ENCODE measurements around the gene RNF152.

RNF152 gene

DNA sequence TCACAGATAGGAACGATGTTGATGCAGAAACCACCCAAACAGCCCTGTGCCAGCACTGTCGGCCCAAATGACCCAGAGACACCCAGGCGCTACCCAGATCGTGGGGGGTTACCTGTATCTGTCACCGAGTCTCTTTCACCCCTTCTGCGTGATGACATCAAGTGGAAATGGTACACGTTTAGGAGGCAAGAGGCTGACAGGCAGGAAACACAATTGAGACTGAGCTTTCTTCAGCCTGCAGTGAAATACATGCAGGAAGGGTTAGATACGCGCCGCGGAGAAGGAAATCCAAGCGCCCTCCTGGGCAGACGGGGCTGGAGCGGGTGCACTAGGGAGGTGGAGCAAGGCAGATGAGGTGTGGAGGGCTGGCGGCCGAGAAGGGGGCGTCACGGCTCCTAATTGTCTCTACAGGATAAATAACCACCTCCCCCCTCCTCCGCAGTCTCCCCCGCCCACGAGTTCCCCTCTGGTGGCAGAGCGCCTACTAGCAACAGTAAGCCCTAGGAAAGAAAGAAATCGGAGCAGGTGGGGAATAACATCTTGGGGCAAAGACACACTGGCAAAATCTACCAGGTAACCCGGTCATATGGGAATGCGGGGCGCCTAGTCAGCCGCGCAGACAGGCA, at the start of gene RNF152:
TSS of gene RNF152 (minus strand) at position 325 of the 626 bp plus-strand sequence. CDS start 76,544 bp downstream, outside the sequence.
- DNase-seq, result no peak

GRCh38 chr18:61941948-61942471, 49.2 kb upstream of the RNF152 start:
- DNase-seq, result no peak

DNA sequence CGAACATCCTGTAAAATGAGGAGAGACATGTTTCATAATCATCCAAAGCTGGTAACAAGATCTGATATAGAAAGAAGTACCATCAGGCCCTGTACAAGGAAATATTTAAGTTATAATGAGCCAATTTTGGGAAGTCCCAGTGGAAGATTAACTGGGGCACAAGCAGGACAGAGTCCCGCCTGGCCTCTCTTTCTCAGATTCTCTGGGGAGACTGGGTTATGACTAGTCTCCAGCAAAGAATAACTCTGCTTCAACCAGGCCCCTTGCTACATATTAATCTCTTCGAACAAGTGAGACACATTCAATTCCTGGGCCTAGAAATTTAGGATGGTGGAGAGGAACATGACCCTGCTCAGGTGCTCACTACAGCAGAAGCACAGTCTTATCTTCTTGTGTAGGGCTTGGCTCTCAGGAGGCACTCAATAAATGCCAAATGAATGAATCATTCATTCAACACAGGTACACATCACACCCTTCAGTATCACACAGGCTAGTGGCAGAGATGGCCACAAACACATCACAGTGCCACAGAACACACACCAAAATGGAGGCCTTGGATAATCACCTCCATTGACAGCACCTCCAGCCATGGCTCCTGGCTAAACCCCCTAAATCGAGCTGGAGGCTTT, 46.4 kb upstream of the RNF152 start:
- no peak for DNase-seq

DNA sequence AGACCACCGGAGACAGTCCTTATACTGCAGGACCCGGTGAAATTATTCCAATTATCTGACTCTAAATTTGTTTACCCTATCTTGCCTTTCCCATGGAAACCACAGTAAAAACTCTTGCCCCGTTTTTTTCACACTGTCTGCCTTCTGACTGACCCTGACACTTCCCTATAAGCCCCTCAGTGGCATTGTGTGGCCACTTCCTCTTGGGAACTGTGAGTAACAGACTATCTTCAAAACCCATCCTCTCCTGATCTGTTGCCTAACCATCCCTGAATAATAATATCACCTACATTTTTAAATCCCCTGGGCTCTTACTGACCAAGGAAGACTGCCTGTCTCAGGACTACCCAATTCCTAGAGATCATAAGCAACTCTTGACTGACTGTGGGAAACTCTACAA, 42.6 kb upstream of the RNF152 start:
- DNase-seq, result no peak

GRCh38 chr18:61931654-61932379, 39.0 kb upstream of the RNF152 start:
- DNase-seq, result no peak

DNA sequence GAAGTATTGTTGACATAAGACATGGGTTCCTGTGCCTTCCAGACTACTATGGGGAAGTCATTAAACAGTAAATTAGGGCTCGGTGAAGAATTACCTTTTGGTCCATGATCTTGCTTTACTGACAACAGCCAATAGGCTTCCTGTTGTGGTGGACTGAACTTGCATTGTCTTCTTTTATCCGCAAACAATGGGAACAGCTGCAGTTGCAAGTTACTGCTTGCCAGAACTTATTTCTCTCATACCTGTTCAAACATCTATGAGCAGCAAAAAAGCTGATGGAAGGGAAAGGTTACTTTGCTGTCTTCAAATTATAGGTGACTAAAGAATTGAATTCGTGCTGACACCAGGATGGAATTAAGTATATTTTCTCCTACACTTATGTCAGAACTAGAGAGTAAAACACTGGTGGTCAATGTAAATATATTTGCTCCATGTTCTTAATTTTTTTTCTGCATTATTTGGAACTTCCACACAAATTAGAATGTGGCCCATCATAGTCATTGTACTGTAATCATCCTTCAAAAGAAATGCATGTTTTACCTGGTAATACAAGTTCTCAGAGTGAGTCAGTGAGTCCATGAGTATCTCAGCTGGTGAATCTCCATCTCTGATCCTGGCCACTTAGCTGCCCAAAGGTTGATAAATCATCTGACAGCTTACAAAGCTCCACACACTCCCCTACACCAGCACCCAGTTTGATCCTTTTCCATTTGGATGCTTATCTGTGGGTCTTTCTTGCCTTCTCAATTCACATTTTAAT, 37.3 kb upstream of the RNF152 start:
- no peak for DNase-seq

DNA sequence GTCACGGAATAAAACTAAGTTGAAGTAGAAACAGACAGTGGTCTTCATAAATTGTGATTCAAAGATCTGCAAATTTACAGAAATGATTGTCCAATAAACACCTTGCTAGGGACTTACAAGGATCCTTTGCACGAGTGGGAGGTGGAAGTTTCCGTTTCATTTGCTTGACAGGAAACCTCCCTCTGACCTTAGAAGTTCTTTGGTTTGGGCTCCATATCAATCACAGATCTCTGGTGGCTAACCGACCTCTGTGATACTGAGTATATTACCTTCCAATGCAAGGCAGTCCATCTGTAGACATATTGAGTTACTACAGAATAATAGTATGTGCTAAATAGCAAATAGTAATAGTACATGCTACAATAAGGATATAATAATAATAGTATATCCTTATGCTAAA, 33.7 kb upstream of the RNF152 start:
- DNase-seq, result no peak

- no peak for DNase-seq
Observed at GRCh38 chr18:61924550-61924949, 31.7 kb upstream of the RNF152 start.

- DNase-seq, result no peak
Observed at GRCh38 chr18:61922435-61922834, 29.6 kb upstream of the RNF152 start.

- no peak for DNase-seq
Observed at GRCh38 chr18:61921621-61922235, 28.9 kb upstream of the RNF152 start.

DNA sequence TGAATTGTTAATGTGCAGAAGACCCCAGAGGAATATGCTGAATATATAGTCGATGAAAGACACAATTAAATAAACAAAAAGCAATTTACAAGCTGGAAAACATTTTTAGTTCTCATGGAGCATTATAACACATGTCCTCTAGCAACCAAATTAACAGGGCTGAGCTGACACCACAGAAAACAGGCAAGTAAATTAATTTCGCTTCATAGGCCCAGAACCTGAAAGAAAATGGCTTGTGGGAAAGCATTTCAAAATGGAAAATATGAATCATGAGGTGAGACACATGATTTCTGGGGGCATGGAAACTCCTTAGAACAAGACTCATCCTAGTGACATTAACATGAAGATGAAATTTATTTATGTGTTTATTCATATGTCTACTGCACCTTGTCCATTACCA, 25.0 kb upstream of the RNF152 start:
- no peak for DNase-seq

DNA sequence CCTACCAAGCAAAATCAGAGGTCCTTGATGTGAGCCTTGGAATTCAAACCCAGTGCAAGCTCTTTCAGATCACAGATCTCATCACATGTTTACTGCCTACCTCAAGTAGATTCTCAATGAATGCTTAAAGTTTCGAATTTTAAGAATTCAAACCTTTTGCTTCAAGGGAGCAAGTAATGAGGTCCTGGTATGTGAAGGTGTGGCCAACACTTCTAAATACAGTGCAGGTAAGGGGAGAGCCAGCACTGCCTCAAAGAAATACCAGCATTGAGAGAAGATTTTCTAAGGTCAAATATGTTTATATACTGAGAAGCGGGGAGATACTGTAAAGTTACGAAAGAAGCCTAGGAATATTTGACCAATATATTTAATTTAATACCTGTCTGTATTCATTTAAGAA, 19.7 kb upstream of the RNF152 start:
- DNase-seq, result no peak

DNA sequence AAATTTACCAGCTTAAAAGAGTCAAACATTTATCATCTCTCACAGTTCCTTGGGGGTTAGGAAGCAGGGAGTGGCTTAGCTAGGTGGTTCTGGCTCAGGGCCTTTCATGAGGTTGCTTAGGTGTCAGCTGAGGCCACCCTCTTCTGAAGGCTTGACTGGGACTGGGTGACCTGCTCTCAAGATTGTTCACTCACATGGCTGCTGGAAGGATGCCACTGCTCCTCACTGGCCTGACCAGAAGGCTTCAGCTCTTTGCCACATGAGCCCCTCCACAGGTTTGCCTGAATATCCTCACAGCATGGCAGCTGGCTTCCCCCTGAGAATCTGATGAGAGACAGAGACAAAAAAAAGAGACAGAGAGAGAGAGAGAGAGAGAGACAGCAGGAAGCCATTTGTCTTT, 17.3 kb upstream of the RNF152 start:
- DNase-seq, result no peak

DNA sequence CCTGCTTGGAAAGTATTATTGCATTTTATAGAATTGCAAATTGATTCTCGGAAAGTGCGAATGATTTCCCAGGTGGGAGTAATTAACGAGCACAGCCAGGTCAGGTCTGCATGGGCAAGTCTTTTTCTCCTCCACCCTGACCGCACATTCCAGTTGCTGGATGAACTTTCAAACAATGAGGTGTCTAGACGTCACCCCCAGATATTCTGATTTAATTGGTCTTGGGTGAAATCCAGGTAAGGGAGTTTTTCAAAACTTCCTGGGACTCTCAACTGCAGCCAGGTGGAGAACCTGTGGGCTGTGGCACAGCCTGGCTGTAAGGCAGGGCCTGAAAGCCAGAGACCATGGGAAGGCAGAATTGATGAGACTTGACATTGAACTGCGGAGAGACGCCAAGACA, 15.9 kb upstream of the RNF152 start:
- DNase-seq, result no peak

DNA sequence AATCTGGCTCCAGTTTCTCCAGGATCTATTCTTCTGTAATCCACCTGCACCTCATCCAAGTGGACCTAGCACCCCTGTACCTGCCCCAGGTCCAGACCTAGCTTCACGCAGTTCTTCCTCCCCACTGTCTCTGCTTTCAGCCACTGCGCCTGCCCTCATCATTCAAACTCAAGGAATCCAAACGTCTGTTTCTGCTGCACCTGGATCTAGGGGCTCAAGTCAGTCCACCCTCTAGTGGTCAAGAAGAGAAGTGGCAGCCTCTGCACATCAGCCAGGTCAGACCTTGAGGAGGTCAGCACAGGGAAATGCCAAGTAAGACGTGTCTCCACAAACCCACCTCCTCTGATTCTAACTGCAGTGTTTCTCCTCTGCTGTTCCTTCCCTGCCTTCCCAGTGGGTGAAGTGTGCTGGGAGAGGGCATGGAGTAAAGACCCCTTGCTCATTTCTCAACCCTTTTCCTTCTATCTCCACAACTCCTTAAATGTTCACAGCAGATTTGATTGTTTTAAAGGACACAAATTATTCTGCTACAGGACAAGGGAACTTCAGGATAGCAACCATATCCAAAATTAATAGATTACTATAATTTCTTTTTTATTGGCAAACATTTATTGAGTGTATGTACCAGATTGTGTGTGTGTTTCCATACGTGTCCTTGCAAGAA, 8.6 kb upstream of the RNF152 start:
- peak; percentile 65 for DNase-seq

DNA sequence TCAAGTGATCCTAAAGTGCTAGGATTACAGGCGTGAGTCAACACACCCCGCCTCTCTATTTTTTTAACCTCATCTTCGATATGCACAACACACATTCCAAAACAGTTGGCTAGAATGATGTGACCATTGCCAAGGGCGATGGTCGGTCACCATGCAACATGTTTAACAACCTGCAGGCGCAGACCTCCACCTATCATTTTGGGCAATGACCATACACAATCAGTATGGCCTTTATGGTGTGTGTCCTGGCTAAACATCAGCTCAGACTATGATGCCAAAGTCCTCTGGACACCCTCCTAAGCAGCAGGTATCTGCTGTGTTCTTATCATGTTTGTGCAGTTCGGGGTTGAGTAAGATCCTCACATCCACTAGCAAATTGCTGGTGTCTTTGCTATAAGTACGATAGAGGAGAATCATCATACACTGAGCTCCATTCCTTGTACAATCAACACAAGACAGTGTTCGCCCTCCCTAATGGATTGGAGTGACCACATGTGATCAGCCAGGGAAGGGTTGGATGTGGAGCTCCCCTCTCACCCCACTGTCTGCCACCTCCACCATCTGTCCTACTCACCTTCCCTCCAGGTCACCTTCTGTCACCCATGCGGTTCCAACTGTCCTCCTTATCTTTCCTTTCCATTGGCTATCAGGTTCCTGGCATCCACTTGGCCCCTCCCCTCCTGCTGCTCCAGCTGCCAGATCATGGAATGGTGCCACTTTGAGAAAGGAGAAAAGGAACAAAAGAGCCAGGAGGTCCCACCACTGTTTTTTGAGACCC, 7.9 kb upstream of the RNF152 start:
- DNase-seq, result no peak

GRCh38 chr18:61898640-61899101, 5.9 kb upstream of the RNF152 start:
- DNase-seq, result no peak

GRCh38 chr18:61896757-61897156, 4.0 kb upstream of the RNF152 start:
- no peak for DNase-seq

- DNase-seq, result no peak
Observed at GRCh38 chr18:61896118-61896517, 3.3 kb upstream of the RNF152 start.

DNA sequence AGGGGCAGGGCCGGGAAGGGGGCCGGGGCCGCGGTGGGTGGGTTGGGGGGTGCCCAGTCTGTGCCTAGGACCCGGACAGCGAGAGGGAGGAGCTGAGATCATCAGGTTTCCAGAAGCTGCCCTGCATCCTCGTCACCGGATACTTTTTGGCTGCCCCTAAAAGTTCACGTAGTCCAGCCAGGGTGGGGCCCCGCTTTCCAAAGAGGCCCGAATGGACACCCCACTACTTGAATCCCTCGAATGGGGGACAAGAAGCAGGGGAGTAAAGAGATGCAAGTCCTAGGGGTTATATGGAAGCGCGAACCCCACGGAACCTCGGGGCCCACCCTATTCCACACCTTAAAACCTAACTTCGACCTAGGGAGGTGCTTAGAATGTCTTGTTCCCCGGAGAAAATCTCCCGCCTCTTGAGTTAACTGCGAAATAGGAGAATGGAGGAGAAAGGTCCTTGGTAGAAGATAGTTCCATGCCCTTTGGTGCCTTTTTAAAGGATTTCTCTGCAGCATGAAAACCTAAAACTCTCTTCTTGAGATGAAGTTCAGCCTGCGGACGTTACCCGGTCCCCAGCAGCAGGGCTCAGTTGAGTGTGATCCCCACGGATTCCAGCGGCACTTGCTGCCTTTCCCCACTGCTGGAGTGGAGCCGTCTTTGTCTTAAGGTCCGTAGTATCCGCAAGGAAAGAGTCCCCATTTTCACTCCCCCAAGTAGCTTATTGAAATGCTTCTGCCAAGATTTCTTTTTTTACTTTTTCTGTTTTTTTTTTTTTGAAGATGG, 2.1 kb upstream of the RNF152 start:
- no peak for DNase-seq

All from RPMI8226 (cell line).